ENCODE measurements around the gene PTPRK. TPM values are rescaled to one million over a fixed set of nuclear protein-coding genes. Genes with fewer than 3 reads are reported as not detected.

The PTPRK gene
- total and polyA plus RNA-seq, 2 of the 13 experiments (the other 11 are each of a cell fraction or from before 2014, with no cell fraction given) = 43.6 to 98.3 TPM

DNA sequence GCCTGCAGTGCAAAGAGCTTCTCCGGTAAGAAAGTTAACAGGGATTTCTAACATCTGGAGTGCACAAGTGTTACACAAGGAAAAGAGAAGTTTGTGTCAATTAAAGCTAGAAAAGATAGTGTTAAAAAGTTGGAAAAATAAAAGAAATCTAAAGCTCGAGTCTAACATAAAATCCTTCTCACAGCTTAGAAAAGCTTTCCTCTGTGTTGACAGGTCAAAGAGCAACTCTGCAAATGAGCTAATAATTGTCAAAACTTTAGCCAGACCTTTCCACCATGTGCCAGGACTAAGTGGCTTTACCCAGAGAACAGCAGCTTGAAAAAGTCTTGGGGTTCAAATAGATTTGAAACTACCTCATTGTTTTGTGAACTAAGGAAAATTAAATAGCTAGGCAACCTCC, 14.8 kb downstream of the PTPRK start (continued):
- TF ChIP-seq, protein P1, sequence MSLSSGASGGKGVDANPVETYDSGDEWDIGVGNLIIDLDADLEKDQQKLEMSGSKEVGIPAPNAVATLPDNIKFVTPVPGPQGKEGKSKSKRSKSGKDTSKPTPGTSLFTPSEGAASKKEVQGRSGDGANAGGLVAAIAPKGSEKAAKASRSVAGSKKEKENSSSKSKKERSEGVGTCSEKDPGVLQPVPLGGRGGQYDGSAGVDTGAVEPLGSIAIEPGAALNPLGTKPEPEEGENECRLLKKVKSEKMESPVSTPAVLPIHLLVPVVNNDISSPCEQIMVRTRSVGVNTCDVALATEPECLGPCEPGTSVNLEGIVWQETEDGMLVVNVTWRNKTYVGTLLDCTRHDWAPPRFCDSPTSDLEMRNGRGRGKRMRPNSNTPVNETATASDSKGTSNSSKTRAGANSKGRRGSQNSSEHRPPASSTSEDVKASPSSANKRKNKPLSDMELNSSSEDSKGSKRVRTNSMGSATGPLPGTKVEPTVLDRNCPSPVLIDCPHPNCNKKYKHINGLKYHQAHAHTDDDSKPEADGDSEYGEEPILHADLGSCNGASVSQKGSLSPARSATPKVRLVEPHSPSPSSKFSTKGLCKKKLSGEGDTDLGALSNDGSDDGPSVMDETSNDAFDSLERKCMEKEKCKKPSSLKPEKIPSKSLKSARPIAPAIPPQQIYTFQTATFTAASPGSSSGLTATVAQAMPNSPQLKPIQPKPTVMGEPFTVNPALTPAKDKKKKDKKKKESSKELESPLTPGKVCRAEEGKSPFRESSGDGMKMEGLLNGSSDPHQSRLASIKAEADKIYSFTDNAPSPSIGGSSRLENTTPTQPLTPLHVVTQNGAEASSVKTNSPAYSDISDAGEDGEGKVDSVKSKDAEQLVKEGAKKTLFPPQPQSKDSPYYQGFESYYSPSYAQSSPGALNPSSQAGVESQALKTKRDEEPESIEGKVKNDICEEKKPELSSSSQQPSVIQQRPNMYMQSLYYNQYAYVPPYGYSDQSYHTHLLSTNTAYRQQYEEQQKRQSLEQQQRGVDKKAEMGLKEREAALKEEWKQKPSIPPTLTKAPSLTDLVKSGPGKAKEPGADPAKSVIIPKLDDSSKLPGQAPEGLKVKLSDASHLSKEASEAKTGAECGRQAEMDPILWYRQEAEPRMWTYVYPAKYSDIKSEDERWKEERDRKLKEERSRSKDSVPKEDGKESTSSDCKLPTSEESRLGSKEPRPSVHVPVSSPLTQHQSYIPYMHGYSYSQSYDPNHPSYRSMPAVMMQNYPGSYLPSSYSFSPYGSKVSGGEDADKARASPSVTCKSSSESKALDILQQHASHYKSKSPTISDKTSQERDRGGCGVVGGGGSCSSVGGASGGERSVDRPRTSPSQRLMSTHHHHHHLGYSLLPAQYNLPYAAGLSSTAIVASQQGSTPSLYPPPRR (CRISPR knock-in tag; IDR thresholded peaks at IDR 0.05; ENCODE audit: borderline replicate concordance) = no peak; the same call in 1 of the 2 replicates
- no peak for TF ChIP-seq SRSF9 (IDR thresholded peaks at IDR 0.05; ENCODE audit: borderline replicate concordance, insufficient read depth, low read depth, low read length, poor library complexity, severe bottlenecking)
- TF ChIP-seq KDM3A (CRISPR knock-in tag; IDR thresholded peaks at IDR 0.05; ENCODE audit: low read depth) = no peak; the same call in none of the 2 replicates
- TF ChIP-seq, protein P2, sequence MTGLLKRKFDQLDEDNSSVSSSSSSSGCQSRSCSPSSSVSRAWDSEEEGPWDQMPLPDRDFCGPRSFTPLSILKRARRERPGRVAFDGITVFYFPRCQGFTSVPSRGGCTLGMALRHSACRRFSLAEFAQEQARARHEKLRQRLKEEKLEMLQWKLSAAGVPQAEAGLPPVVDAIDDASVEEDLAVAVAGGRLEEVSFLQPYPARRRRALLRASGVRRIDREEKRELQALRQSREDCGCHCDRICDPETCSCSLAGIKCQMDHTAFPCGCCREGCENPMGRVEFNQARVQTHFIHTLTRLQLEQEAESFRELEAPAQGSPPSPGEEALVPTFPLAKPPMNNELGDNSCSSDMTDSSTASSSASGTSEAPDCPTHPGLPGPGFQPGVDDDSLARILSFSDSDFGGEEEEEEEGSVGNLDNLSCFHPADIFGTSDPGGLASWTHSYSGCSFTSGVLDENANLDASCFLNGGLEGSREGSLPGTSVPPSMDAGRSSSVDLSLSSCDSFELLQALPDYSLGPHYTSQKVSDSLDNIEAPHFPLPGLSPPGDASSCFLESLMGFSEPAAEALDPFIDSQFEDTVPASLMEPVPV (CRISPR knock-in tag; IDR thresholded peaks at IDR 0.05) = no peak
- no peak for TF ChIP-seq HCFC1 (IDR thresholded peaks at IDR 0.05; ENCODE audit: low read depth, low read length)
- TF ChIP-seq, protein P3, sequence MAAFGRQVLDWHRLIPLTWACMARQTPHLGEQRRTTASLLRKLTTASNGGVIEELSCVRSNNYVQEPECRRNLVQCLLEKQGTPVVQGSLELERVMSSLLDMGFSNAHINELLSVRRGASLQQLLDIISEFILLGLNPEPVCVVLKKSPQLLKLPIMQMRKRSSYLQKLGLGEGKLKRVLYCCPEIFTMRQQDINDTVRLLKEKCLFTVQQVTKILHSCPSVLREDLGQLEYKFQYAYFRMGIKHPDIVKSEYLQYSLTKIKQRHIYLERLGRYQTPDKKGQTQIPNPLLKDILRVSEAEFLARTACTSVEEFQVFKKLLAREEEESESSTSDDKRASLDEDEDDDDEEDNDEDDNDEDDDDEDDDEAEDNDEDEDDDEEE (CRISPR knock-in tag; IDR thresholded peaks at IDR 0.05) = no peak
- no peak; the same call in 1 of the 2 replicates for TF ChIP-seq ATF7 (IDR thresholded peaks at IDR 0.05)
- no peak for TF ChIP-seq ATF7 (CRISPR knock-in tag; IDR thresholded peaks at IDR 0.05)
- TF ChIP-seq ZNF7 (CRISPR knock-in tag; IDR thresholded peaks at IDR 0.05) = no peak
- TF ChIP-seq ZNF317 (CRISPR knock-in tag; IDR thresholded peaks at IDR 0.05) = no peak
- no peak for TF ChIP-seq FLYWCH1 (CRISPR knock-in tag; IDR thresholded peaks at IDR 0.05)
- TF ChIP-seq ZNF616 (CRISPR knock-in tag; IDR thresholded peaks at IDR 0.05; ENCODE audit: low read depth) = no peak
- peak; percentile 93 for TF ChIP-seq GATAD2A (CRISPR knock-in tag; IDR thresholded peaks at IDR 0.05)
- no peak for TF ChIP-seq ZNF670 (CRISPR knock-in tag; IDR thresholded peaks at IDR 0.05; ENCODE audit: borderline replicate concordance)
- TF ChIP-seq, protein P4, sequence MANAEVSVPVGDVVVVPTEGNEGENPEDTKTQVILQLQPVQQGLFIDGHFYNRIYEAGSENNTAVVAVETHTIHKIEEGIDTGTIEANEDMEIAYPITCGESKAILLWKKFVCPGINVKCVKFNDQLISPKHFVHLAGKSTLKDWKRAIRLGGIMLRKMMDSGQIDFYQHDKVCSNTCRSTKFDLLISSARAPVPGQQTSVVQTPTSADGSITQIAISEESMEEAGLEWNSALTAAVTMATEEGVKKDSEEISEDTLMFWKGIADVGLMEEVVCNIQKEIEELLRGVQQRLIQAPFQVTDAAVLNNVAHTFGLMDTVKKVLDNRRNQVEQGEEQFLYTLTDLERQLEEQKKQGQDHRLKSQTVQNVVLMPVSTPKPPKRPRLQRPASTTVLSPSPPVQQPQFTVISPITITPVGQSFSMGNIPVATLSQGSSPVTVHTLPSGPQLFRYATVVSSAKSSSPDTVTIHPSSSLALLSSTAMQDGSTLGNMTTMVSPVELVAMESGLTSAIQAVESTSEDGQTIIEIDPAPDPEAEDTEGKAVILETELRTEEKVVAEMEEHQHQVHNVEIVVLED (CRISPR knock-in tag; IDR thresholded peaks at IDR 0.05; ENCODE audit: borderline replicate concordance) = 0 out of 2 replicates have a peak, but pooled peaks have one; percentile 30
- TF ChIP-seq ZNF570 (CRISPR knock-in tag; IDR thresholded peaks at IDR 0.05; ENCODE audit: borderline replicate concordance) = no peak
- TF ChIP-seq FOXK2 (IDR thresholded peaks at IDR 0.05) = no peak
- TF ChIP-seq SOX13 (IDR thresholded peaks at IDR 0.05) = no peak
- peak in 1 of 2 experiments; percentile 74; a peak in 2 of 4 replicates for TF ChIP-seq SOX13 (CRISPR knock-in tag; conservative IDR thresholded peaks at IDR 0.05 in 1 of 2, IDR thresholded peaks at IDR 0.05 in 1 of 2)
- no peak for TF ChIP-seq SMC3 (IDR thresholded peaks at IDR 0.05; ENCODE audit: low read length)
- TF ChIP-seq ZNF788 (CRISPR knock-in tag; IDR thresholded peaks at IDR 0.05; ENCODE audit: borderline replicate concordance) = no peak
- no peak for TF ChIP-seq ZNF430 (CRISPR knock-in tag; IDR thresholded peaks at IDR 0.05)
- TF ChIP-seq ARHGAP35 (CRISPR knock-in tag; IDR thresholded peaks at IDR 0.05; ENCODE audit: borderline replicate concordance) = no peak

Data from HepG2 (cell line).